Posterior vena cava (tissue), 2 donors: ENCODE results near the gene TOR1AIP2. TPM values are rescaled to one million over a fixed set of nuclear protein-coding genes. Genes with fewer than 3 reads are reported as not detected.
"Not testable (repeated sequence)": the region's sequence is repeated elsewhere in the genome, so short reads cannot be mapped to it uniquely, and the experiment has no call there.

Source experiments
- DNase-seq: peaks from one replicate; pipeline ENCODE4 v3.0.0-alpha.2; 2020; ENCODE audit warnings: low spot score
- intact Hi-C, 2 donors: fragments of 100-400 bp; cut with DNase I; formaldehyde crosslinking; loops; one replicate each; pipeline versions ENCODE4 v1.14.1 to v1.14.2; 2022 to 2023
- total RNA-seq, 2 donors: library from RNA; stranded (reverse); fragmentation: NEBNext Ultra II Directional; extraction: Animal tissue kit (Norgen Biotek cat#: 25700); gene quantifications; one replicate each; pipeline ENCODE4 v1.2.1, GENCODE V29; 2021
- donor health status: DM: yes; HTN: yes; CAD: no.
- donor health status: DM: yes; HTN: yes; CAD: no.

TOR1AIP2 gene
- total RNA-seq, 2 donors from 2014 or later, result 55.3 to 57.1 TPM

GRCh38 chr1:179881642-179882252, 4.1 kb upstream of the TOR1AIP2 start:
- intact Hi-C loops, result loop anchor here in 1 of 2 donors (10.0 kb wide), 1 partner anchor 73 kb away; the partner anchor contains the start of gene CEP350
- DNase-seq, result no peak

- intact Hi-C loops, result loop anchor here in 1 of 2 donors (10.0 kb wide), 1 partner anchor 75 kb away; the partner anchor contains the start of gene CEP350
- no peak for DNase-seq
Measured at GRCh38 chr1:179879797-179880196, 2.2 kb upstream of the TOR1AIP2 start.

- no peak for DNase-seq
- intact Hi-C loops, result no loop called here
Measured at GRCh38 chr1:179876300-179876715, 1.3 kb downstream of the TOR1AIP2 start.

- intact Hi-C loops, result no loop called here
- DNase-seq, result no peak
Measured at GRCh38 chr1:179875596-179876299, 1.9 kb downstream of the TOR1AIP2 start.

GRCh38 chr1:179873438-179873851, 4.2 kb downstream of the TOR1AIP2 start:
- intact Hi-C loops, result no loop called here
- DNase-seq, result no peak

- intact Hi-C loops, result no loop called here
Measured at GRCh38 chr1:179872558-179872957, 5.0 kb downstream of the TOR1AIP2 start.

GRCh38 chr1:179871940-179872339, 5.7 kb downstream of the TOR1AIP2 start:
- intact Hi-C loops, result no loop called here
- no peak for DNase-seq

More at GRCh38 chr1:179872558-179872957, 5.0 kb downstream of the TOR1AIP2 start:
- DNase-seq, result no peak

- intact Hi-C loops, result no loop called here
- no peak for DNase-seq
Measured at GRCh38 chr1:179870870-179871269, 6.7 kb downstream of the TOR1AIP2 start.

- intact Hi-C loops, result no loop called here
- no peak for DNase-seq
Measured at GRCh38 chr1:179867493-179868330, 9.9 kb downstream of the TOR1AIP2 start.

- intact Hi-C loops, result no loop called here
- DNase-seq, result no peak
Measured at GRCh38 chr1:179866616-179867015, 11.0 kb downstream of the TOR1AIP2 start.

GRCh38 chr1:179865377-179865776, 12.2 kb downstream of the TOR1AIP2 start:
- intact Hi-C loops, result no loop called here
- no peak for DNase-seq

- DNase-seq, result no peak
- intact Hi-C loops, result no loop called here
Measured at GRCh38 chr1:179860652-179861051, 17.0 kb downstream of the TOR1AIP2 start.

- no peak for DNase-seq
- intact Hi-C loops, result no loop called here
Measured at GRCh38 chr1:179857009-179857408, 20.6 kb downstream of the TOR1AIP2 start.

- intact Hi-C loops, result no loop called here
- no peak for DNase-seq
Measured at GRCh38 chr1:179856296-179856695, 21.3 kb downstream of the TOR1AIP2 start.

GRCh38 chr1:179855831-179856230, 21.8 kb downstream of the TOR1AIP2 start:
- intact Hi-C loops, result not testable (repeated sequence)

GRCh38 chr1:179853102-179853501, 24.5 kb downstream of the TOR1AIP2 start:
- intact Hi-C loops, result no loop called here
- DNase-seq, result no peak

More at GRCh38 chr1:179855831-179856230, 21.8 kb downstream of the TOR1AIP2 start:
- not testable (repeated sequence) for DNase-seq

GRCh38 chr1:179848233-179848632, 29.4 kb downstream of the TOR1AIP2 start:
- no peak for DNase-seq
- intact Hi-C loops, result no loop called here

- no peak for DNase-seq
- intact Hi-C loops, result no loop called here
Measured at GRCh38 chr1:179840107-179840506, 37.5 kb downstream of the TOR1AIP2 start.

GRCh38 chr1:179836686-179837445, 40.7 kb downstream of the TOR1AIP2 start:
- intact Hi-C loops, result not testable (repeated sequence)

More at GRCh38 chr1:179836686-179837445, 40.7 kb downstream of the TOR1AIP2 start:
- not testable (repeated sequence) for DNase-seq
